Endothelial cell of umbilical vein (primary cell): Measurements from ENCODE around the gene NPAT. TPM values are rescaled to one million over a fixed set of nuclear protein-coding genes. Genes with fewer than 3 reads are reported as not detected.
A peak's percentile ranks its signal among the peaks of the same experiment; 100 is the strongest.

Source experiments
- BruUV-seq: library from RNA; stranded (reverse); fragments of 400-500 nt; replicated peaks from 2 replicates; lab custom pipeline; 2021; lab: Mats Ljungman, UMichigan
- CTCF ChIA-PET: fragments of 300-600, 350-600 bp; sonication (Branson Sonifier 250); formaldehyde crosslinking; loops from one replicate; lab custom pipeline; 2021; ENCODE audit warnings: antibody characterized with exemption, inconsistent platforms; lab: Charles Lee
- POLR2A ChIA-PET: fragments of 300-600, 350-600 bp; sonication (Branson Sonifier 250); formaldehyde crosslinking; loops from one replicate; lab custom pipeline; 2021; ENCODE audit warnings: antibody characterized with exemption, inconsistent platforms; lab: Charles Lee
- DNase-seq: peaks from one replicate; pipeline ENCODE4 v3.0.0-alpha.2; 2011; ENCODE audit warnings: low read depth, low spot score
- FAIRE-seq: peaks from 2 replicates; lab custom pipeline; 2011; peaks lifted over from hg19 to GRCh38; lab: Jason Lieb, UNC
- H2AFZ ChIP-seq: 2 replicates; pipeline ENCODE4 v1.6.0; 2012; ENCODE audit warnings: low read depth, low read length, control low read depth, inconsistent platforms
- H3K27ac ChIP-seq: 2 replicates; pipeline ENCODE4 v1.5.1; 2011; ENCODE audit warnings: low read depth, mild to moderate bottlenecking, control low read depth, low read length, moderate library complexity; ENCODE audit not compliant: insufficient read depth
- H3K27me3 ChIP-seq, 2 experiments: 2 replicates each; pipeline versions ENCODE4 v1.6.0 to v1.6.1; 2011; ENCODE audit warnings: low read length in 2 of 2, mixed read lengths in 1 of 2; ENCODE audit not compliant: control insufficient read depth in 2 of 2, insufficient read depth in 2 of 2
- H3K36me3 ChIP-seq, 2 experiments: 2 replicates in 1 of 2; 3 replicates in 1 of 2; pipeline ENCODE4 v1.5.1; 2011; ENCODE audit warnings: low read length in 2 of 2, mild to moderate bottlenecking in 1 of 2, moderate library complexity in 1 of 2; ENCODE audit not compliant: control insufficient read depth in 2 of 2, insufficient read depth in 2 of 2; ENCODE audit errors: extremely low read depth in 1 of 2
- H3K4me1 ChIP-seq: 3 replicates; pipeline ENCODE4 v1.5.1; 2011; ENCODE audit warnings: mild to moderate bottlenecking, low read length; ENCODE audit not compliant: control insufficient read depth, insufficient read depth; ENCODE audit errors: extremely low read depth
- H3K4me2 ChIP-seq: 2 replicates; pipeline ENCODE4 v1.6.1; 2011; ENCODE audit warnings: low read length, control low read depth, mixed read lengths; ENCODE audit not compliant: insufficient read depth
- H3K4me3 ChIP-seq, 3 experiments: fragments of 200-600 bp in 1 of 3; sonication (generic), shearing (Covaris generic) in 1 of 3; replicated peaks in 1 of 3; 2 replicates each; pipeline ENCODE4 v1.5.1; 2011 to 2016; ENCODE audit warnings: control low read depth in 3 of 3, low read length in 3 of 3, mild to moderate bottlenecking in 2 of 3, inconsistent platforms in 1 of 3, low read depth in 1 of 3, moderate library complexity in 1 of 3; ENCODE audit not compliant: insufficient read depth in 1 of 3
- H3K79me2 ChIP-seq: 2 replicates; pipeline ENCODE4 v1.6.0; 2012; ENCODE audit warnings: low read length, inconsistent platforms; ENCODE audit not compliant: control insufficient read depth, insufficient read depth
- H3K9ac ChIP-seq: replicated peaks from 2 replicates; pipeline ENCODE3; 2011; ENCODE audit warnings: low read length, control low read depth; ENCODE audit not compliant: insufficient read depth; ENCODE audit errors: extremely low read depth
- H3K9me1 ChIP-seq: replicated peaks from 3 replicates; pipeline ENCODE4 v1.6.0; 2011; ENCODE audit warnings: mild to moderate bottlenecking, low read length; ENCODE audit not compliant: control insufficient read depth, insufficient read depth; ENCODE audit errors: extremely low read depth
- H3K9me3 ChIP-seq: replicated peaks from 2 replicates; pipeline ENCODE4 v1.5.1; 2012; ENCODE audit warnings: low read length, inconsistent platforms; ENCODE audit not compliant: control insufficient read depth, insufficient read depth
- H4K20me1 ChIP-seq: replicated peaks from 2 replicates; pipeline ENCODE3; 2011; ENCODE audit warnings: mild to moderate bottlenecking, low read length; ENCODE audit not compliant: control insufficient read depth, insufficient read depth; ENCODE audit errors: extremely low read depth
- CTCF ChIP-seq, 2 donors: IDR thresholded peaks; 1 replicate in 1 of 2; 2 replicates in 1 of 2; pipeline ENCODE4 v1.5.1; 2011; ENCODE audit warnings: low read length in 2 of 2, mild to moderate bottlenecking in 2 of 2, moderate library complexity in 2 of 2, control low read depth in 1 of 2, inconsistent platforms in 1 of 2, low read depth in 1 of 2; ENCODE audit not compliant: insufficient read depth in 1 of 2; ENCODE audit errors: extremely low read depth in 1 of 2
- EZH2 ChIP-seq: IDR thresholded peaks from 2 replicates; pipeline ENCODE4 v1.6.1; 2012; ENCODE audit warnings: borderline replicate concordance, low read depth, mild to moderate bottlenecking, moderate library complexity, low read length, inconsistent platforms; ENCODE audit not compliant: severe bottlenecking
- FOS ChIP-seq: IDR thresholded peaks from 2 replicates; pipeline ENCODE4 v1.6.1; 2011; ENCODE audit warnings: mild to moderate bottlenecking, low read length, moderate library complexity, borderline replicate concordance; ENCODE audit not compliant: insufficient read depth
- GATA2 ChIP-seq: IDR thresholded peaks from 2 replicates; pipeline ENCODE4 v1.7.0; 2011; ENCODE audit warnings: low read depth, mild to moderate bottlenecking, moderate library complexity, mixed read lengths, low read length; ENCODE audit not compliant: insufficient read length, insufficient read depth
- JUN ChIP-seq: IDR thresholded peaks from 2 replicates; pipeline ENCODE4 v1.6.1; 2011; ENCODE audit warnings: borderline replicate concordance, low read depth; ENCODE audit not compliant: insufficient read length, insufficient read depth
- MAX ChIP-seq: IDR thresholded peaks from 2 replicates; pipeline ENCODE4 v1.6.1; 2011; ENCODE audit not compliant: insufficient read depth, insufficient read length
- MYC ChIP-seq: IDR thresholded peaks from one replicate; pipeline ENCODE4 v1.6.1; 2011; ENCODE audit warnings: mild to moderate bottlenecking, low read depth, low read length
- POLR2A ChIP-seq: IDR thresholded peaks from 2 replicates; pipeline ENCODE4 v1.6.1; 2012; ENCODE audit warnings: low read depth, mild to moderate bottlenecking, control low read depth, low read length
- POLR2AphosphoS5 ChIP-seq: IDR thresholded peaks from 2 replicates; pipeline ENCODE4 v1.6.1; 2012; ENCODE audit warnings: low read depth, mild to moderate bottlenecking, control low read depth, low read length, moderate library complexity; ENCODE audit not compliant: insufficient read depth
- dilution Hi-C: fragments of 300-500 bp; cut with MboI; formaldehyde crosslinking; loops from one replicate; pipeline ENCODE4 v1.15.0; 2019; ENCODE audit warnings: low sequenced_read_pairs; ENCODE audit not compliant: extremely low pct_ligation_motif_present
- intact Hi-C: fragments of 100-400 bp; cut with micrococcal nuclease; formaldehyde crosslinking; loops from one replicate; pipeline ENCODE4 v1.10.0; 2022
- polyA plus RNA-seq, 4 experiments: library from polyadenylated mRNA; depleted of rRNA in 3 of 4; stranded (reverse) in 3 of 4; unstranded in 1 of 4; fragments of >200 nt; gene quantifications; 2 replicates each; pipeline versions ENCODE4 v1.2.1 to v1.2.3, GENCODE V29; 2011 to 2012; ENCODE audit warnings: missing spikeins in 1 of 4
- total RNA-seq: library from RNA; stranded (reverse); gene quantifications from 2 replicates; pipeline ENCODE4 v1.2.3, GENCODE V29; 2021

NPAT gene
- total and polyA plus RNA-seq, 2 donors (not counting 3 experiments of a cell fraction or from before 2014, with no cell fraction given): 4.4 to 19.0 TPM

GRCh38 chr11:108221911-108222573, 396 bp downstream of the NPAT start:
- ChIA-PET CTCF (interaction anchor here (1.0 to 2.6 kb wide), 8 partner anchors 15 to 426 kb away, joined by 3 to 15 read pairs (median 4); partner anchors contain the start of gene C11orf65), POLR2A (interaction anchor here (0.6 kb wide), 2 partner anchors 38 to 326 kb away, joined by 7 read pairs; no protein-coding TSS in a partner anchor)
- dilution Hi-C loops (no loop called here), intact Hi-C loops (loop anchor here (1.0 to 10.0 kb wide), 9 partner anchors 31 to 510 kb away; partner anchors contain the start of genes ACAT1, C11orf65, CUL5 and EXPH5)
- Histone ChIP-seq H3K27ac (peak overlapping the region; percentile 85), H3K4me2 (peak overlapping the region; percentile 92), H2AFZ (peak overlapping the region; percentile 13), H3K9me1 (no peaks in the 10 kb centered on the region), H4K20me1 (no peaks in the 10 kb centered on the region), H3K4me3 (peak overlapping the region; percentile 37 to 88 (median 54)), H3K27me3 (no peaks in the 10 kb centered on the region), H3K36me3 (no peaks in the 10 kb centered on the region), H3K79me2 (peaks cover 77% of the 10 kb centered on the region), H3K9ac (peak overlapping the region; percentile 97), H3K4me1 (peaks cover 27% of the 10 kb centered on the region), H3K9me3 (no peaks in the 10 kb centered on the region)
- TF ChIP-seq CTCF (IDR thresholded peaks at IDR 0.05; ENCODE audit: extremely low read depth in 1 of 2, insufficient read depth in 1 of 2, low read depth in 1 of 2, low read length in 2 of 2) (no peak), MYC (no peak), MAX (no peak), POLR2AphosphoS5 (no peak), JUN (no peak), FOS (no peak), POLR2A (no peak), EZH2 (no peak), GATA2 (no peak)
- TSS peak; percentile 62 for BruUV-seq
- DNase-seq: no peak
- no peak for FAIRE-seq
